HG02970 (cell line): Measurements from ENCODE around the gene SHANK1.

Experiments used
- ATAC-seq: cut with Tn5 transposase; IDR thresholded peaks from one replicate; pipeline ENCODE4 v1.9.1; 2021; ENCODE audit warnings: mild to moderate bottlenecking, moderate library complexity, moderate number of reproducible peaks; ENCODE audit not compliant: unreplicated experiment, low FRiP score

SHANK1 gene

GRCh38 chr19:50662651-50663481 lies 56.7 kb downstream of the SHANK1 start:
- no peak for ATAC-seq

- ATAC-seq: no peak
Observed at GRCh38 chr19:50661766-50662650, 57.6 kb downstream of the SHANK1 start.

- ATAC-seq: no peak
Observed at GRCh38 chr19:50661023-50661422, 58.6 kb downstream of the SHANK1 start.

GRCh38 chr19:50660088-50660366 lies 59.6 kb downstream of the SHANK1 start:
- ATAC-seq: no peak

- ATAC-seq: no peak
Observed at GRCh38 chr19:50659318-50660087, 60.1 kb downstream of the SHANK1 start.

- no peak for ATAC-seq
Observed at GRCh38 chr19:50658441-50659317, 60.9 kb downstream of the SHANK1 start.

GRCh38 chr19:50657712-50658440 lies 61.7 kb downstream of the SHANK1 start:
- ATAC-seq: no peak

- no peak for ATAC-seq
Observed at GRCh38 chr19:50657222-50657669, 62.4 kb downstream of the SHANK1 start.

- no peak for ATAC-seq
Observed at GRCh38 chr19:50654882-50655281, 64.7 kb downstream of the SHANK1 start.

GRCh38 chr19:50652722-50653121 lies 66.9 kb downstream of the SHANK1 start:
- ATAC-seq: no peak

- no peak for ATAC-seq
Observed at GRCh38 chr19:50651174-50651573, 68.4 kb downstream of the SHANK1 start.

- ATAC-seq: no peak
Observed at GRCh38 chr19:50649433-50650391, 69.9 kb downstream of the SHANK1 start, which contains the start of gene C19orf81. C19orf81 (plus strand) TSS chr19:50649445; CDS start chr19:50649445, 0 bp downstream.

GRCh38 chr19:50648659-50649058 lies 70.9 kb downstream of the SHANK1 start:
- no peak for ATAC-seq

- no peak for ATAC-seq
Observed at GRCh38 chr19:50647879-50648615, 71.6 kb downstream of the SHANK1 start.

- no peak for ATAC-seq
Observed at GRCh38 chr19:50646074-50646807, 73.4 kb downstream of the SHANK1 start.

GRCh38 chr19:50645107-50645506 lies 74.5 kb downstream of the SHANK1 start:
- no peak for ATAC-seq
